A549 (cell line): ENCODE results near the gene ATG2A.

Source experiments
- FOSL2 ChIP-seq, 2 experiments: fragments of 450-650 bp in 1 of 2; fragments of >200 bp in 1 of 2; sonication (Bioruptor Twin) in 1 of 2; formaldehyde crosslinking; IDR thresholded peaks; 2 replicates each; pipeline versions ENCODE4 v1.5.0 to v1.6.1; 2016 to 2020; ENCODE audit warnings: mild to moderate bottlenecking in 1 of 2, moderate library complexity in 1 of 2
- MAX ChIP-seq: IDR thresholded peaks from 2 replicates; pipeline ENCODE4 v1.6.1; 2012
- MYC ChIP-seq: IDR thresholded peaks from 2 replicates; pipeline ENCODE4 v1.6.1; 2012; ENCODE audit warnings: mild to moderate bottlenecking, inconsistent platforms, low read length, improper control_type of control experiment, borderline replicate concordance
- RFX5 ChIP-seq: fragments of 450-650 bp; IDR thresholded peaks from 2 replicates; pipeline ENCODE4 v1.7.1; 2014; ENCODE audit warnings: antibody characterized with exemption, mild to moderate bottlenecking, moderate library complexity
- TF ChIP-seq, protein P1 (sequence below): fragments of >200 bp; sonication (Bioruptor Twin); formaldehyde crosslinking; IDR thresholded peaks from 3 replicates; pipeline ENCODE4 v1.5.1; 2016
- TF ChIP-seq, protein P2 (sequence below): IDR thresholded peaks from 2 replicates; pipeline ENCODE4 v1.6.1; 2012

- TF ChIP-seq, protein P1, sequence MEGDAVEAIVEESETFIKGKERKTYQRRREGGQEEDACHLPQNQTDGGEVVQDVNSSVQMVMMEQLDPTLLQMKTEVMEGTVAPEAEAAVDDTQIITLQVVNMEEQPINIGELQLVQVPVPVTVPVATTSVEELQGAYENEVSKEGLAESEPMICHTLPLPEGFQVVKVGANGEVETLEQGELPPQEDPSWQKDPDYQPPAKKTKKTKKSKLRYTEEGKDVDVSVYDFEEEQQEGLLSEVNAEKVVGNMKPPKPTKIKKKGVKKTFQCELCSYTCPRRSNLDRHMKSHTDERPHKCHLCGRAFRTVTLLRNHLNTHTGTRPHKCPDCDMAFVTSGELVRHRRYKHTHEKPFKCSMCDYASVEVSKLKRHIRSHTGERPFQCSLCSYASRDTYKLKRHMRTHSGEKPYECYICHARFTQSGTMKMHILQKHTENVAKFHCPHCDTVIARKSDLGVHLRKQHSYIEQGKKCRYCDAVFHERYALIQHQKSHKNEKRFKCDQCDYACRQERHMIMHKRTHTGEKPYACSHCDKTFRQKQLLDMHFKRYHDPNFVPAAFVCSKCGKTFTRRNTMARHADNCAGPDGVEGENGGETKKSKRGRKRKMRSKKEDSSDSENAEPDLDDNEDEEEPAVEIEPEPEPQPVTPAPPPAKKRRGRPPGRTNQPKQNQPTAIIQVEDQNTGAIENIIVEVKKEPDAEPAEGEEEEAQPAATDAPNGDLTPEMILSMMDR, result no peak
- TF ChIP-seq MAX, result no peak
- TF ChIP-seq FOSL2 (IDR thresholded peaks at IDR 0.05), result no peak
- TF ChIP-seq FOSL2 (CRISPR knock-in tag; IDR thresholded peaks at IDR 0.05), result no peak
- TF ChIP-seq RFX5, result no peak
- TF ChIP-seq MYC, result no peak
- TF ChIP-seq, protein P2, sequence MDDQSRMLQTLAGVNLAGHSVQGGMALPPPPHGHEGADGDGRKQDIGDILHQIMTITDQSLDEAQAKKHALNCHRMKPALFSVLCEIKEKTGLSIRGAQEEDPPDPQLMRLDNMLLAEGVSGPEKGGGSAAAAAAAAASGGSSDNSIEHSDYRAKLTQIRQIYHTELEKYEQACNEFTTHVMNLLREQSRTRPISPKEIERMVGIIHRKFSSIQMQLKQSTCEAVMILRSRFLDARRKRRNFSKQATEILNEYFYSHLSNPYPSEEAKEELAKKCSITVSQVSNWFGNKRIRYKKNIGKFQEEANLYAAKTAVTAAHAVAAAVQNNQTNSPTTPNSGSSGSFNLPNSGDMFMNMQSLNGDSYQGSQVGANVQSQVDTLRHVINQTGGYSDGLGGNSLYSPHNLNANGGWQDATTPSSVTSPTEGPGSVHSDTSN, result no peak
Observed at GRCh38 chr11:64960719-64961118, 43.7 kb upstream of the ATG2A start.
